ENCODE data around the gene GJD3.

The GJD3 gene

DNA sequence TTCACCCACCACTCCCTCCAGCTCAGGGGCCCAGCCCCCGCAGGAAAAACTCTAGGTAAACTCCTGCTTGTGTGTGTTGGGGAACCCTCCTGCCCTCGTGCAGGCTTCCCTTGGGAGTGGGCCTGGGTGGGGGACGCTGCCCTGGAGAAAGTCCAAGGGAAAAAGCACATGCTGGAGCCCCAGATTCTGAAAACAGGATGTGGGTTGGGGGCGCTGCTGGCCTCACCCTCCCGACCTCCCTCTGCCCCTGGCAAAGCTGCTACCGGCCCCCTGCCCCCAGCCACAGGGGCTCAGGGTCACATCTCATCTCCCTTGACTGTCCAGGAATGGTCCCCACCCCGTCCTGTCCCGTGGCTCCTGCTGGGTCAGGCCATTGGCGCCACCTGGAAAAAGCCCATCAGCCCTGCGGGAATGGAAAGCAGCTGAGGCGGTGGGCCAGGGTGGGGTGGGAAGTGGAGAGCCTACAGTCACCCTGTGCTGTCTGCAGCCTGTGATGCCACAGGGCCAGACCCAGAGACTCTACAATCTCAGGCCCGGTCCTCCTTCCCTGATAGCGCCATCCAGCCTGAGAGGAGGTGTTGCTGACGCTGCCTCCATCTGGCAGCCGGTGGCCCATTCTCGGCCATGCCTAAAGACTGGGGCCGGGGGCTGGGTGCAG lies 2.5 kb upstream of the GJD3 start:
- no peak for DNase-seq

DNA sequence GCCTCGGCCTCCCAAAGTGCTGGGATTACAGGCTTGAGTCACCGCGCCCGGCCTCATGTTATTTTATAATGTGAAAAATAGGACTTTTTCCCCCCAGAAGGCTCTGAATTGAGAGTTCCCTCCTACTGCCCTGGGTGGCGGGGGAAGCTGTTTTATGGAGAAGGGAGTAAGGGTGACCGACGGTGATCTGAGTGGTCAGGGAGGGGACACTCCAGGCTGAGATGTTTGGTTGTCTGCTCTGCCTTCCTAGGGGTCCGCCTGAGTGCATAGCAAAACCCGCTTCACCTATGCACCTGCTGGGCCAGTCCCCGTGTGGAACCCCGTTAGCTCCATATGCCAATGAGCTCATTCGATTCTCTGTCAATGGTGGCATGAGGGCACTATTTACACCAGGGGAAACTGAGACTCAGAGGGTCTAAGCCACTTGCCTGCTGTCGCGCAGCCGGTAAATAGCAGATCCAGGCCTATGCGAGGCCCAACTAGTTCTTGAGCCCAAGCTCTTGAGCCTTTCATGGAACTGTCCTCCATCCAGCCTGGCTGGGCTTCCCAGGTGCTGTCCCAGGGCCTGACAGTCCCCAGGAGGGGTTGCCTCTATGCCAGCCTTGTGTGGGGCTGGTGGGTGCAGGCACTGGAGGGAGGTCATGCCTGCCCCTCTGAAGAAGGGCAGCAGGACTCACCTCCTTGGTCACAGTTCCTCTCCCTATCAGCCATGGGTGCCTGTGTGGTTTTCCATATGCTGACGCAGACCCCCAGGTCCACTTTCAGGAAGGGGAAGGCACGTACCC lies 1.7 kb upstream of the GJD3 start:
- DNase-seq: no peak

DNA sequence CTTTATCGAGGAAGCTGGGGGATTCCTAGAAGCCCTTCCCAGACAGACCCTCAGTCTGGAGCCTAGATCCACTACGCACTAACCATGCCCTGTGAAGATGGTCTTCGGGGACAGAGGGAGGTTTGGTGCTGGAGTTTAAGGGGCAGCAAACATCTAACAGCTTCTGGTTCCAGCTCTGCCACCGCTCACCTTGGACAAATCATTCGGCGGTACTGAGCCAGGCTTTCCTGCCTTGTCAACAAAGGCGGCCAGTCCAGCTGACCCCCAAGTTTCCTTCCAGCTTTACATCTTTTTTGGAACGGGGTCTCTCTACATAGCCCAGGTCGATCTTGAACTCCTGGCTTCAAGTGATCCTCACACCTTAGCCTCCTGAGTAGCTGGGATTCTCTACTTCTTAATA lies 369 bp upstream of the GJD3 start:
- no peak for DNase-seq

DNA sequence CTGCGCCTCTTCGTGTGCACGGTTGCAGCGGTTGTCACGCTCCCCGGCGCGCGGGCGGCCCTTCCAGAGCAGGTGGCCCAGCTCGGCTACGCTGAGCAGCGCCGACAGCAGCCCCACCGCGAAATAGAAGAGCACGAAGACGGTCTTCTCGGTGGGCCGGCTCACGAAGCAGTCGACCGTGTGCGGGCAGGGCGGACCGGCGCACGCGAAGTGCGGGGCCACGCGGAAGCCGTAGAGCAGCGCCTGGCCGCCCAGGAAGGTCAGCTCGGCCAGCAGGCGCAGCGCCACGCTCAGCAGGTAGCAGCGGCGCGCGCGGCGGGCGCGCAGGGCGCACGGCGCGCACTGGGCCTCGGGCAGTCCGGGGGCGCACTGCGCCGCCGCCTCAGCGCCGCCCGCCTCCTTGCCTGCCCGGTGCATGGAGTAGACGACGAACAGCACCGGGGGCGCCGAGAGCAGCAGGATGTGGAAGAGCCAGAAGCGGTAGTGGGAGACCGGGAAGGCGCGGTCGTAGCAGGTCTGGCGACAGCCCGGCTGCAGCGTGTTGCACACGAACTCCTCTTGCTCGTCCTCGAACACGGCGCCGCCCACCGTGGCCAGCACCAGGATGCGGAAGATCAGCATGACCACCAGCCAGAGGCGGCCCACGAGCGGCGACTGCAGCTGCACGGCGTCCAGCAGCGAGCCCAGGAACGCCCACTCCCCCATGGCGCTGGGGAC lies 1.3 kb downstream of the GJD3 start:
- DNase-seq: no peak

DNA sequence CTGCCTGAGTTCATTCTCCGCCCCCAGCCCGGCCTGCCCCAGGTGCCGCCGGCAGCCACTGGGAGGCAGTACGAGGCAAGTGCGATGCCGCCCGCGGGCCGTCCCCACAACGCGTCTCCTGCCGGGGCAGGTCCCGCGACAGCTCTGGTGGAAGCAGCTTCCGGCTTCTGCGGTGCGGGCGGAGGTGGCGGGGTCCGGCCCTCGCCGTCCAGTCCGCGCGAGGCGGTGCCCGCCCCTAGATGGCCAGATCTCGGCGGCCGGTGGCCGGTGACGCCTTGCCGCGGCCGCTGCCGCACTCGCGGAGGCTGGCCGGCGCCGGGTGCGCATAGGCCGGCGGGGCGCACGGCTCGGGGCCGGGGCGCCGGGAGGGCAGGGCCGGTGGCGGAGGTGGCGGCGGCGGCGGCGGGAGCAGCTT lies 1.8 kb downstream of the GJD3 start:
- DNase-seq: peak; percentile 50 to 67 (median 60)

DNA sequence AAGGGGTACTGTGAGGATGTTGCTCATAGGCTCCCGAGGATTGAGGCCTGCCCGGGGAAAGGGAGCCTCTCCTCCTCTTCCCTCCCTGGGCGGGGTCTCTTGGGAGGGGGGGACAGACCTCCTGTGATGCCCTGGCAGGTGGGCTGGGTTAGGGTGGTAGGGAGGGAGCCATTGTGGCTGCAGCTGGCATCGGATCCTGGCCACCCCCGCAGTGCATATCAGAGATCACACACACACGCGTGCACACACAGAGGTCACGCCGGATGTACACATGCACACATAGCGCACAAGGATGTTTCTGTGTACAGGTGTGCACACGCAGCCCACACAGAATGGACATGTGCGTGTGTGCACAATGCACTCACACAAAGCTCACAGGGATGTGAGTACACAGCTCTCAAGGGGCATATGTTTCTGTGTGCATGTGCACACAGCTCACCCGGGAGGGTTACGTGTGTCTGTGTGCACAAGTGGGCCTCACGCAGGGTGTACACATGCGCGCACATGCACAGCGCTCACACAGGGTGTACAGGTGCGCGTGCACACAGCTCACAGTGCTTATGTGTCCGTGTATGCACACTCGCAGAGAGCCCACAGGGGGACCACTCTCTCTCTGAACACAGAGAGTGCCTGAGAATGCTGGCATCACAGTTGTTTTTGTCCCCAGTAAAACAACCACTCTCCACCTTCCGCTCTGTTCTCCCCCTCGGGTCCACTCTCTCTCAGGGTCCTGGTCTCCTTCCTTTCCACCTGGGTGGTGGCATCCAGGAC lies 2.4 kb downstream of the GJD3 start:
- no peak for DNase-seq

DNA sequence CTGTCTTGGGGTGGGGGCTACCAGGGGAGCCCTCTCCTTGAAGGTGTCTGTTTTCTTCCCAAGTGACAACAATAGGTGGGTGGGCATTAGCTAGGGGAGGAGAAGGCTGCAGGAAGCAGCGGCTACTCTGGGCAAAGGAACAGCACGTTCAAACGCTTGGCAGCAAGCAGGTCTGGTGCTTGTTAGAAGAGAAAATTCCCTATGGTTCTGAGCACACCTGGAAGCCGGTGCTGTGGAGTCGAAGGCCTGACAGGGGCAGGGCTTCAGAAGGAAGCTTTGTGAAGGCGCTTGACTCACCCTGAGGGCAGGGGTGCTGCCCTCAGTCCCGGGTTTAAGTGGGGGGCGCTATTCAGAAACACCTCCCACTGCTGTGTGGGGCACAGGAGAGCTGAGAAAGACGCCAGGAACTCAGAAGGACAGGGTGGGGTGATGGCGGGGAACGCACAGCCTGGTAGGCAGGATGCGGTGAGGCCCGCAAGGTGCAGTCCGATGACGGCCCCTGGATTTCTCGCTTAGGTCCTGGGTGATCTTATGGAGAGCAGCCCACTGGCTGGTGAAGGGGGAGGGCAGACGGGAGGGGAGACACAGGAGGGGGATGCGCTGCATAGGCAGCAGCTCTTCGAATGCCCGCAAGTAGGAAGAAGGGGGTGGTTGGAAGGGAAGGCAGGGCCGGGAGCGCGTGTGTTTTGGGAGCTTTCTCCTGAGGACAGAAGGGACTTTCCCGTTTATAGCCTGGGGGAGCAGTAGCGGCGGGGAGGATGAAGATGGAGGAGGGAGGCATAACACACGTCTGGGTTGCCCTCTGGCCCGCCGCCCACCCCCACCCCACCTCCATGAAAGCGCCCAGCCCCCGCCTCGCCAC lies 3.2 kb downstream of the GJD3 start:
- DNase-seq: no peak

DNA sequence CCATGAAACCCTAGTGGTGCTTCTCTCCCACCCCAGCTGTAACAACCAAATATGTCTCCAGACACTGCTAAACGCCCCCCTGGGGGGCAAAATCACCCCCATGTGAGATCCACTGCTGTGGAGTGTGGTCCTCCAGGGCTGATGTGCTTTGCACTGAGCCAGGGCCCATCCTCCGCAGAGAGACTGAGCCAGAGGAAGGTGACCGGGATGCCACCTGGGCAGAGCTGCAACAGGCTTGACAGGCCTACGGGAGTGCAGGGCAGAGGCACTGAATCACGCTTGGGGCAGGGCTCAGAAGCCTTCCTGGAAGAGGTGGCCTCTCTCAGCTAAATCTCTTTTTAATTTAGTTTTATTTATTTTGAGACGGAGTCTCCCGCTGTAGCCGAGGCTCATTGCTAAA lies 4.4 kb downstream of the GJD3 start:
- DNase-seq: no peak

DNA sequence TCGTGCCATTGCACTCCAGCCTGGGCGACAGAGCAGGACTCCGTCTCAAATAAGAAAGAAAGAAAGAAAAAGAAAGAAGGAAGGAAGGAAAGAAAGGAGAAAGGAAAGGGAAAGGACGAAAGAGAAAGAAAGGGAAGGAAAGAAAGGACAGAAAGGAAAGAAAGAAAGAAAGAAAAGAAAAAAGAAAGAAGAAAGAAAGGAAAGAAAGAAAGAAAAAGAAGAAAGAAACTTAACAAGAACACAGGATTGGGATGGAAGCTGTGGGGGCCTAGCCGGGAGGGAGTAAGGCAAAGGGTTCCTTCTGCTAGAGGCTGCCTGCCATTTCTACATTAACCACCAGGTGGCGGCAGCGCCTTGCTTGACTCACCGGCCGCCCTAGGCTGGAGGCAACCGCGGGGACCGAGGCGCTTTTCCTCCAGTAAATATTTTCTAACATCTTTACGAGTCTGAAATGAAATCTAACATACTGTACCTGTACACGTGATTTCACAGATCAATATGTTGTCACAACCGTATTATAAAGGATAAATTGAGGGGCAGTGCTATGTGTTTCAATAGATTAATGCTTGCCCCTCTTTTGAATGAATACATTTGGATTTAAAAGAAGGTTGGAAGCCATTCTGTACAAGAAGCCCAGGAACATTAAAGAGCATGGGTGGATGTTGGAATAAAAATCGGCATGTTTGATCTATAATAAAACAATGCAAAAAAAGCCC lies 6.1 kb downstream of the GJD3 start:
- peak; percentile 76 to 92 (median 79) for DNase-seq

DNA sequence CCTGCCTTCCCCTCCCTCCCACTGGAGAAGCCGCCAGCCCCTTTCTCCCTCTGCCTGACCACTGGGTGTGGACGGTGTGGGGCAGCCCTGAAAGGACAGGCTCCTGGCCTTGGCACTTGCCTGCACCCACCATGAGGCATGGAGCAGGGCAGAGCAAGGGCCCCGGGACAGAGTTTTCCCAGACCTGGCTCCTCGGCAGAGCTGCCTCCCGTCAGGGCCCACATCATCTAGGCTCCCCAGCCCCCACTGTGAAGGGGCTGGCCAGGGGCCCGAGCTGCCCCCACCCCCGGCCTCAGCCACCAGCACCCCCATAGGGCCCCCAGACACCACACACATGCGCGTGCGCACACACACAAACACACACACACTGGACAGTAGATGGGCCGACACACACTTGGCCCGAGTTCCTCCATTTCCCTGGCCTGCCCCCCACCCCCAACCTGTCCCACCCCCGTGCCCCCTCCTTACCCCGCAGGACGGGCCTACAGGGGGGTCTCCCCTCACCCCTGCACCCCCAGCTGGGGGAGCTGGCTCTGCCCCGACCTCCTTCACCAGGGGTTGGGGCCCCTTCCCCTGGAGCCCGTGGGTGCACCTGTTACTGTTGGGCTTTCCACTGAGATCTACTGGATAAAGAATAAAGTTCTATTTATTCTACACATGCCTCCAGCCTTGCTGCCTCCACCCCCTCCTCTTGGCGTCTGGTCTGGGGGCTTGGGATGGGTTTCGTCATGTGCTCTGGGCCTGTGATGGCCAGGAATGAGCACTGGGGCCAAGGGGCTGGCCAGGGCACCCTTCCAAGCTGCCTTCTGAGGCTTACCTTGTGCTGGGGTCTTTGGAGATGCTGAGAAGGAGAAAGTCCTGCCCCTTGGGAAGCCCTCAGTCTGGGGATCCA lies 7.3 kb downstream of the GJD3 start:
- no peak for DNase-seq

DNA sequence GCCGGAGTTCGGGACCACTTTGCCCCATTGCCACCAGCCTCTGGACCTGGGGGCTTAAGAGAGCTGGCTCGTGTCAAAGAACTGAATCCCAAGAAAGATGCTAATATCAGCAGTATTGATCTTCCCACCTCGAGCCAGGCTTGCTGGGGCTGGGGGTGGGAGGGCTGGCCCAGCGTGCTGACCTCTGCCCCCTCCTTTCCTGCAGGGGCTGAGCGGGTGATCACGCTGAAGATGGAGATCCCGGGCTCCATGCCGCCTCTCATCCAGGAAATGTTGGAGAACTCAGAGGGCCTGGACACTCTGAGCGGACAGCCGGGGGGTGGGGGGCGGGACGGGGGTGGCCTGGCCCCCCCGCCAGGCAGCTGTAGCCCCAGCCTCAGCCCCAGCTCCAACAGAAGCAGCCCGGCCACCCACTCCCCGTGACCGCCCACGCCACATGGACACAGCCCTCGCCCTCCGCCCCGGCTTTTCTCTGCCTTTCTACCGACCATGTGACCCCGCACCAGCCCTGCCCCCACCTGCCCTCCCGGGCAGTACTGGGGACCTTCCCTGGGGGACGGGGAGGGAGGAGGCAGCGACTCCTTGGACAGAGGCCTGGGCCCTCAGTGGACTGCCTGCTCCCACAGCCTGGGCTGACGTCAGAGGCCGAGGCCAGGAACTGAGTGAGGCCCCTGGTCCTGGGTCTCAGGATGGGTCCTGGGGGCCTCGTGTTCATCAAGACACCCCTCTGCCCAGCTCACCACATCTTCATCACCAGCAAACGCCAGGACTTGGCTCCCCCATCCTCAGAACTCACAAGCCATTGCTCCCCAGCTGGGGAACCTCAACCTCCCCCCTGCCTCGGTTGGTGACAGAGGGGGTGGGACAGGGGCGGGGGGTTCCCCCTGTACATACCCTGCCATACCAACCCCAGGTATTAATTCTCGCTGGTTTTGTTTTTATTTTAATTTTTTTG lies 8.5 kb downstream of the GJD3 start:
- no peak for DNase-seq

DNA sequence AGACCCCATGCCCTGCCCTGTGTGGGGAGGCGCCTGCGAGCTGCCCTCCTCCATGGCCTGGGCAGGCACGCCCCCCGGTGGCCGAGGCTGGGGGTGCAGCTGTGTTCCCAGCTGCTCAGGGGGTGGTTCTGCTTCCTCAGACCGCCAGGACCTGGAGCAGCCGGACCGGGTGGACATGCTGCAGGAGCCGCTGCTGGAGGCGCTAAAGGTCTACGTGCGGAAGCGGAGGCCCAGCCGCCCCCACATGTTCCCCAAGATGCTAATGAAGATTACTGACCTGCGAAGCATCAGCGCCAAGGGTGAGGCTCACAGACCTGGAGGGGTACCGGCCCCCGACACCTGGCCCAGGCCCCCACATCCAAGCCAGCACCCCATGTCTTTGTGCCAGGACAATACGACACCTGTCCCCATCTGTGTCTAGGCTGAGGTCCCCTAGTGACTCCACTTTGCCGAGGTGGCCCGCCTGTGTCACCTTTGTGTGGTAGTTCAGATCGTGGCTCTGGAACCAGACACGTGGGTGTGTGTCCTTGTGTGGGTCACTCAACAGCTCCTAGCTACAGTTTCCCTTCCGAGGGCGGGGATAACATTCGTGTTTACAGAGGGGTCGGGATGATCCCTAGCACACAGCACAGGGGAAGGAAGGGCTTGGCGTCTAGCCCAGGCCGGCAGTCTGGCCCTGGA lies 9.3 kb downstream of the GJD3 start:
- DNase-seq: peak; percentile 64 to 77 (median 73)

DNA sequence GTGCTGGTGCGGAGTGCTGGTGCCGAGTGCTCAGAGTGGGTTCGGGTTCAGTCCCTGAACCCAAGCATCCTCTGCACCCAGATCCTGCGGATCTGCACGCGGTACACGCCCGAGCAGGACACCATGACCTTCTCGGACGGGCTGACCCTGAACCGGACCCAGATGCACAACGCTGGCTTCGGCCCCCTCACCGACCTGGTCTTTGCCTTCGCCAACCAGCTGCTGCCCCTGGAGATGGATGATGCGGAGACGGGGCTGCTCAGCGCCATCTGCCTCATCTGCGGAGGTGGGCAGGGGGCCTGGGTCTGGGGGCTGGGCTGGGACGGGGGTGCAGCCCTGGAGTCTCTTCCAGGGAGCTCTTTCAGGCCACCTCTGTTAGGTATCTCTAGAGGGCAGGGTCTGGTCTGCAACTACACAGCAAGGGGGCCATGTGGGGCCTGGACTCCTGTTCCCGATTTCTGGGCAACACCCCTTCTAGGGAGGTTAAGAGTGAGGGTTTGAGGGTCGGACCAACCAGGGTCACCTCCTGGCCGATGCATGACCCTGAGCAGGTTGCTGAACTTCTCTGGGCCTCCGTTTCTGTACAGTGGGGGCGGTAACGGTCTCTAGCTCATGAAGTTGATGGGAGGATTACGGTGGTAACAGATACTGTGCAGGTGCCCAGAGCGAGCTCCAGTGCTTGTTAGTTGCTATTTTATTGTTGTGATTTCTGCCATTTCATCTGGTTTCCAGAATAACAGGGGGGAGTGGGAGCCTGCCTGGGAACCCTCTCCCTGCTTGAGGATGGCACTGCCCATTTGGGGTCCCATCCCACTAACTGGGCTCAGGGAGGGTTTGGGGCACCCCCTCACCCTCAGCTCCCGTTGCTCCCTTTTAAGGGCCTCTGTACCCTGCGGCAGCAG lies 10.1 kb downstream of the GJD3 start:
- no peak for DNase-seq

DNA sequence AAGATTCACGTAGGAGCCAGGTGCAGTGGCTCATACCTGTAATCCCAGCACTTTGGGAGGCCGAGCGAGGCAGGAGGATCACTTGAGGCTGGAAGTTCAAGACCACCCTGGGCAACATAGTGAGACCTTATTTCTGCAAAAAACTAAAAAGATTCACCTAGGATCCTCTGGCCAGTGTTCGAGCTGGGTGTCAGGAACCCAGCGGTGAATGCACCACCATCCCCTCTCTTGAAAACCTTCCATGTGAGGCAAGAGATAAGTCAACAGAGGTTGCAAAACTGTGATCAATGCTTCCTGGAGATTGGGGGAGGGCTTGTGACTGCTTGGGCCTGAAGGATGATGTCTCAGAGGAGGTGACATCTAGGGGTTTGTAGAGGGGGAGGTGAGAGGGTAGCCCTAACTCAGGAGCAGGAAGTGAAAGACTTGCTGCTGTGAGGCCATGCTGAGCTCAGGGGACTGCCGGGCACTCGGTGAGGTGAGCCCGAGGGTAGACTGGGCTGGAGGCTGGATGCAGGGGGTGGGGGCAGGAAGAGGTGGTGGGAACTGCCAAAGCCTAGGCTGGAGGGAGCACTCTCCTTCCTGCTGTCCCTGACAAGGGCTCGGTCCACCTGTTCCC lies 11.7 kb downstream of the GJD3 start:
- DNase-seq: no peak

DNA sequence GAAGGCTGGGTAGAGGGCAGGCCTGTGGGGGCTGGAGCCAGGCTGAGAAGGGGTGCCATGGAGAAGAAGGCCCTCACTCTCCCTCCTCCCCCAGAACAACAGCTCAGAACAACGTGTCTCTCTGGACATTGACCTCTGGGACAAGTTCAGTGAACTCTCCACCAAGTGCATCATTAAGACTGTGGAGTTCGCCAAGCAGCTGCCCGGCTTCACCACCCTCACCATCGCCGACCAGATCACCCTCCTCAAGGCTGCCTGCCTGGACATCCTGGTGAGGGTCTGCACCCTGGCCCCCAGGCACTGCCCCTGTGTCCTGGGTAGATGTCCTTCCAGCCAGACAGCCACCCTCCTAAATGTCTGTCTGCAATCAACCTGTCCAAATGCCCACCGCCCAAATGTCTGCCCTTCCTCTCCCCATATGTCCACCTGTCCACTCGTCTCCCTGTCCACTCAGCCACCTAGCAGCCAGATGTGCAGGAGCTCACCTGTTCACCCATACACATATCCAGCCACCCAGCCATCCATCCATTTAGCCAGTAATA lies 12.2 kb downstream of the GJD3 start:
- DNase-seq: no peak

DNA sequence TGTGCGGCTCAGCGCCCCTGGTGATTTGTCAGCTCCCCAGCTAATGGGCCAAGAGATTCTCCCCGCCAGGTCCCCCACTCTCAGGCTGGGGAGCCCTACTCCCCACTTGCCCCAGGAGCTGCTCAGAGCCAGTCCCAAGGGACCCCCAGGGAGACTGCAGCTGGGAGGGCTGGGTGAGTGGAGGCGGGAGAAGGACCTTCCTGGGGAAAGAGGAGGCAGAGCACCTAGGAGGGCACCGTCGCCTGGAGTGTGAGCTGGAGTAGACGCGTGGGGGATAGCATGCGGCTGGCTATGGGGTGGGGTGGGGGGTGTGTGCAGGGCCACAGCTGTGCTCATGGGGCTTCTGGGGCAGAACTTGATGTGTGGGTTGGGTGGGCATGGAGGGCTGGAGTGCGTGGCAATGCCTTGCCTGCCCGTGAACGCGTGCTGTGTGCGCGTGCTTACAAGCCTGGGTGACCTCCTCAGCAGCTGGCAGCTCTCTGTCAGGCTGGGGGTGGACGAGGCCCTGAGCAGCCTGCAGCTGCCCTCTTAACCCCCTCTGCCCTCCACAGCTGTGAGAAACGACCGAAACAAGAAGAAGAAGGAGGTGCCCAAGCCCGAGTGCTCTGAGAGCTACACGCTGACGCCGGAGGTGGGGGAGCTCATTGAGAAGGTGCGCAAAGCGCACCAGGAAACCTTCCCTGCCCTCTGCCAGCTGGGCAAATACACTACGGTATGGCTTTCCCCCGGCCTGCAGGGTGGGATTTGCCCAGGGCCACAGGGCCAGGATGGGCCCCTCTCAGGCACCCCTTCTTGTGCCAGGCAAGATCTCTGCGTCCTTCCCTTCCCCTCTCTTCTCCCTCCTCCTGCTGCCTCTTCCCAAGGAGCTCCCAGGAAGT lies 12.9 kb downstream of the GJD3 start:
- no peak for DNase-seq

Measured in activated CD4-positive, CD25-positive, alpha-beta regulatory T cell (primary cell).